Measurements from ENCODE around the gene DOK5. TPM values are rescaled to one million over a fixed set of nuclear protein-coding genes. Genes with fewer than 3 reads are reported as not detected.

DOK5 gene
- total and polyA plus RNA-seq, 2 of the 8 experiments (the other 6 are each of a cell fraction or from before 2014, with no cell fraction given) = 8.9 to 15.0 TPM

DNA sequence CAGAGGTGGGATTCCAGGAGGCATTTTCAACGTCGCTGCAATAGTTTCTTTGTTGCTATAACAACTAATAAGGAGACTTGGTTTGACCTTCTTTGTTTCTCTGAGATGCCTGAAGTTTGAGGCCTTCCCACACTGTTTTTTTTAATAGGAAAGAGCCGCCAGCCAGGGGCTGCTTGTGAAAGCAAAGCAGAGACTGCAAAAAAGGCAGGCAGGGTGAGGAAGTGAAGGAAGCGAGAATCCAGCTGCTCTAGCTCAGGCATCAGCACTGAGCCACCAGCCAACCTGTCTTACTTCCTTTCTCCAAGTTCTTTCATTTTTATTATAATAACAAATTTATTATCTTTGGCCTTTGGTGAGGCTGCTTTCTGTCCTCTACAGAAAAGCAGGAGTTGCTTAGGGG is 179.1 kb downstream of the DOK5 start:
- no peak overlapping the region for H3K18ac ChIP-seq (ENCODE audit: extremely low read depth, low read length)
- no peak overlapping the region for H3K4me2 ChIP-seq (ENCODE audit: insufficient read depth in 1 of 2, low read depth in 2 of 2, low read length in 2 of 2)
- no peak overlapping the region for H2BK12ac ChIP-seq (ENCODE audit: low read depth, low read length)
- H2BK5ac ChIP-seq (ENCODE audit: low read depth, low read length) = no peak overlapping the region
- no peak overlapping the region for H2BK20ac ChIP-seq (ENCODE audit: low read length)
- no peaks in the 10 kb centered on the region for H3K4me1 ChIP-seq (replicated peaks in 1 of 4; ENCODE audit: control insufficient read depth in 3 of 4, insufficient read depth in 4 of 4, low read length in 3 of 4)
- no peak overlapping the region for H3K9ac ChIP-seq (replicated peaks in 1 of 4; ENCODE audit: extremely low read depth in 1 of 4, low read depth in 3 of 4, low read length in 3 of 4)
- FAIRE-seq (no peak), DNase-seq (ENCODE audit: low read depth in 1 of 2, low spot score in 2 of 2) (no peak)
- no peak overlapping the region for H3K23ac ChIP-seq (ENCODE audit: insufficient read length)
- H3K79me1 ChIP-seq (ENCODE audit: low read depth, low read length) = no peaks in the 10 kb centered on the region
- H3K79me2 ChIP-seq (ENCODE audit: control insufficient read depth in 1 of 2, insufficient read depth in 2 of 2, low read length in 2 of 2) = no peaks in the 10 kb centered on the region
- H3K36me3 ChIP-seq (ENCODE audit: control insufficient read depth in 2 of 4, insufficient read depth in 4 of 4, low read length in 3 of 4) = no peaks in the 10 kb centered on the region
- H3K9me3 ChIP-seq (ENCODE audit: insufficient read depth in 2 of 2, low read depth in 1 of 2, low read length in 1 of 2) = no peaks in the 10 kb centered on the region
- 66% methylated on average over 4 of the region's 4 CpGs; no CpG with 5 or more reads in 1 of the 2 experiments for WGBS, 2 experiments (ENCODE audit: extremely low coverage in 1 of 2, insufficient coverage in 1 of 2, insufficient read length in 1 of 2, insufficient replicate concordance in 2 of 2, low coverage in 1 of 2, low lambda C conversion rate in 2 of 2, missing lambda C conversion rate in 1 of 2)
- no peak overlapping the region for H2AK5ac ChIP-seq (ENCODE audit: low read depth, low read length)
- H3K56ac ChIP-seq (replicated peaks; ENCODE audit: insufficient read length, low read depth, low read length) = no peak overlapping the region
- no peak overlapping the region for H2BK120ac ChIP-seq (replicated peaks; ENCODE audit: low read depth, low read length)
- H3K27ac ChIP-seq (ENCODE audit: low read depth, low read length) = no peak overlapping the region
- H3K14ac ChIP-seq (ENCODE audit: insufficient read length) = no peak overlapping the region
- H4K5ac ChIP-seq (ENCODE audit: insufficient read length, low read depth, low read length) = no peak overlapping the region
- H4K91ac ChIP-seq (replicated peaks; ENCODE audit: insufficient read length, low read length) = no peak overlapping the region
- TF ChIP-seq SIX5 (IDR thresholded peaks at IDR 0.05; ENCODE audit: low read depth, low read length) (no peak), CTCF (IDR thresholded peaks at IDR 0.05; ENCODE audit: control extremely low read depth in 1 of 3, insufficient read depth in 1 of 3, low read depth in 1 of 3, low read length in 3 of 3) (no peak), KDM1A (IDR thresholded peaks at IDR 0.05; ENCODE audit: borderline replicate concordance, low read length) (no peak), RBBP5 (IDR thresholded peaks at IDR 0.05; ENCODE audit: borderline replicate concordance, low read depth, low read length) (no peak), CEBPB (IDR thresholded peaks at IDR 0.05; ENCODE audit: low read depth, low read length) (no peak), CHD1 (IDR thresholded peaks at IDR 0.05; ENCODE audit: low read depth, low read length) (no peak), ZNF274 (IDR thresholded peaks at IDR 0.05; ENCODE audit: borderline replicate concordance, extremely low read depth, low read length) (no peak)
- no peak overlapping the region for H4K8ac ChIP-seq (ENCODE audit: extremely low read depth, insufficient read depth, low read length)
- H3K27me3 ChIP-seq (replicated peaks in 1 of 4; ENCODE audit: control insufficient read depth in 3 of 4, extremely low read depth in 1 of 4, insufficient read depth in 3 of 4, low read length in 3 of 4) = no peaks in the 10 kb centered on the region
- H3K23me2 ChIP-seq (ENCODE audit: low read depth, low read length) = no peaks in the 10 kb centered on the region
- no peak overlapping the region for H2BK15ac ChIP-seq (ENCODE audit: low read length)
- CTCF ChIA-PET (ENCODE audit: partially characterized antibody) = no interaction called here
- H3K4me3 ChIP-seq (ENCODE audit: extremely low read depth in 1 of 4, insufficient read depth in 2 of 4, low read depth in 3 of 4, low read length in 4 of 4) = no peak overlapping the region
- POLR2A ChIA-PET (ENCODE audit: partially characterized antibody) = no interaction called here
- H2AFZ ChIP-seq (ENCODE audit: low read length) = peak overlapping the region; percentile 40; the same call in 1 of the 2 replicates
- no peaks in the 10 kb centered on the region for H4K20me1 ChIP-seq (replicated peaks in 1 of 2; ENCODE audit: control insufficient read depth in 1 of 2, insufficient read depth in 2 of 2, low read length in 2 of 2)
- H3K4ac ChIP-seq (replicated peaks; ENCODE audit: insufficient read length, low read depth, low read length) = no peak overlapping the region
